Panc1 (cell line): Measurements from ENCODE around the gene DENND5B.

Experiments used
- POLR2AphosphoS5 ChIP-seq: IDR thresholded peaks from 2 replicates; pipeline ENCODE4 v1.6.1; 2012; ENCODE audit warnings: mild to moderate bottlenecking, low read depth, low read length, moderate library complexity
- TF ChIP-seq, protein P1 (sequence below): fragments of 450-650 bp; IDR thresholded peaks from 2 replicates; pipeline ENCODE4 v1.5.1; 2017; ENCODE audit warnings: mild to moderate bottlenecking

DNA sequence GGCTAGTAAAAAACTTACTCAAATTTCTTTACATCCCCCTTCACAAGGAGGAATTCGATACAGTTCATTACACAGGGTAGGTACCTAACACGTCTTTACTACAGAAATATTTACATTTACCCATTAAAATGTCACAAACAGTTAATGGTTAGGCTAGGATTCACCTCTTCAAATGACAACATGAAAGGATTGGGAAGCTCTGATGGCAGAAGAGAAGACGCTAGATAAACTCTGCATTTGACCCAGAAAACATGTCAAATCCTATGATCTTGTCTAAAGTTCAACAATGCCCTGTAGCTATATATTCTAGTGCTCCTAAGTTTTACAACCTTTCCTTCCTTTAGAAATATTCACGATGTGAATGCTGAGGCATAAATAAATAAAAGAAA is 64.8 kb downstream of the DENND5B start:
- TF ChIP-seq, protein P1, sequence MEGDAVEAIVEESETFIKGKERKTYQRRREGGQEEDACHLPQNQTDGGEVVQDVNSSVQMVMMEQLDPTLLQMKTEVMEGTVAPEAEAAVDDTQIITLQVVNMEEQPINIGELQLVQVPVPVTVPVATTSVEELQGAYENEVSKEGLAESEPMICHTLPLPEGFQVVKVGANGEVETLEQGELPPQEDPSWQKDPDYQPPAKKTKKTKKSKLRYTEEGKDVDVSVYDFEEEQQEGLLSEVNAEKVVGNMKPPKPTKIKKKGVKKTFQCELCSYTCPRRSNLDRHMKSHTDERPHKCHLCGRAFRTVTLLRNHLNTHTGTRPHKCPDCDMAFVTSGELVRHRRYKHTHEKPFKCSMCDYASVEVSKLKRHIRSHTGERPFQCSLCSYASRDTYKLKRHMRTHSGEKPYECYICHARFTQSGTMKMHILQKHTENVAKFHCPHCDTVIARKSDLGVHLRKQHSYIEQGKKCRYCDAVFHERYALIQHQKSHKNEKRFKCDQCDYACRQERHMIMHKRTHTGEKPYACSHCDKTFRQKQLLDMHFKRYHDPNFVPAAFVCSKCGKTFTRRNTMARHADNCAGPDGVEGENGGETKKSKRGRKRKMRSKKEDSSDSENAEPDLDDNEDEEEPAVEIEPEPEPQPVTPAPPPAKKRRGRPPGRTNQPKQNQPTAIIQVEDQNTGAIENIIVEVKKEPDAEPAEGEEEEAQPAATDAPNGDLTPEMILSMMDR: no peak
- no peak for TF ChIP-seq POLR2AphosphoS5
